NCI-H1694 treated with DMSO at 0.1 percent for 48 hours (cell line): ENCODE data around the gene RUNX3.

Experiments used
- DNase-seq: peaks from one replicate; lab custom pipeline; 2025; lab: John Stamatoyannopoulos, UW

The RUNX3 gene

GRCh38 chr1:24946861-24947658 lies 17.0 kb upstream of the RUNX3 start:
- no peak for DNase-seq

- DNase-seq: no peak
These were observed 15.6 kb upstream of the RUNX3 start for GRCh38 chr1:24945354-24946326.

- DNase-seq: no peak
These were observed 14.2 kb upstream of the RUNX3 start for GRCh38 chr1:24944318-24944717.

- DNase-seq: no peak
These were observed 12.7 kb upstream of the RUNX3 start for GRCh38 chr1:24942789-24943188.

GRCh38 chr1:24941564-24941963 lies 11.5 kb upstream of the RUNX3 start:
- DNase-seq: no peak

- no peak for DNase-seq
These were observed 10.2 kb upstream of the RUNX3 start for GRCh38 chr1:24940231-24940630.

GRCh38 chr1:24939675-24940193 lies 9.7 kb upstream of the RUNX3 start:
- no peak for DNase-seq

- no peak for DNase-seq
These were observed 9.1 kb upstream of the RUNX3 start for GRCh38 chr1:24939040-24939674.

- DNase-seq: no peak
These were observed 8.2 kb upstream of the RUNX3 start for GRCh38 chr1:24938276-24938675.

GRCh38 chr1:24936684-24937083 lies 6.6 kb upstream of the RUNX3 start:
- DNase-seq: no peak

- no peak for DNase-seq
These were observed 5.8 kb upstream of the RUNX3 start for GRCh38 chr1:24935615-24936484.

GRCh38 chr1:24935196-24935526 lies 5.1 kb upstream of the RUNX3 start:
- no peak for DNase-seq

- no peak for DNase-seq
These were observed 4.5 kb upstream of the RUNX3 start for GRCh38 chr1:24934310-24935195.

GRCh38 chr1:24933468-24933867 lies 3.4 kb upstream of the RUNX3 start:
- no peak for DNase-seq

GRCh38 chr1:24932725-24933294 lies 2.7 kb upstream of the RUNX3 start:
- no peak for DNase-seq

GRCh38 chr1:24932284-24932683 lies 2.2 kb upstream of the RUNX3 start:
- no peak for DNase-seq

GRCh38 chr1:24931468-24932231 lies 1.6 kb upstream of the RUNX3 start:
- DNase-seq: no peak

- no peak for DNase-seq
These were observed 1.0 kb upstream of the RUNX3 start for GRCh38 chr1:24931146-24931467.
